ENCODE results near the gene RPGRIP1L.

The RPGRIP1L gene

DNA sequence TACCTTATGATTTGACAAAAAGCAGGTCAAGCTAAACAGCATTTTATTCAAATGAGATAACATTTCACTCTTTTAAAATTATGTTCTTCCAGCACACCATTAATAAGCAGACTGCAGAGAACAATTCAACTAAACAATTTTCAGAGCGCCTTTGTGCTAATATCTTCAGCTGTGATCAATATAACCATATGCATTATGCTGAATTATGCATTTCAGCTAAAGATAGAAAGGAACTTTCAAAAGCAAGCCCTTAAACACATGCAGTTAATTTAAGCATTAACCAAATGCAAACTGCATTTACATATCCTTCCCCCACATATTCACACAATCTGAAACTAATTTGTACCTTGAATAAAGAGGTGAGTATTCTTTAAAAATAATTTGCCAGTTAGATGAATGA lies 41.6 kb downstream of the RPGRIP1L start:
- Mint-ChIP-seq H3K27me3 (no peaks in the 10 kb centered on the region), H3K9me3 (no peaks in the 10 kb centered on the region), H3K27ac (no peak overlapping the region), H3K36me3 (no peaks in the 10 kb centered on the region), H3K4me3 (no peak overlapping the region), H3K4me1 (no peaks in the 10 kb centered on the region)
- CTCF ChIA-PET: no interaction called here
- no peak for DNase-seq

DNA sequence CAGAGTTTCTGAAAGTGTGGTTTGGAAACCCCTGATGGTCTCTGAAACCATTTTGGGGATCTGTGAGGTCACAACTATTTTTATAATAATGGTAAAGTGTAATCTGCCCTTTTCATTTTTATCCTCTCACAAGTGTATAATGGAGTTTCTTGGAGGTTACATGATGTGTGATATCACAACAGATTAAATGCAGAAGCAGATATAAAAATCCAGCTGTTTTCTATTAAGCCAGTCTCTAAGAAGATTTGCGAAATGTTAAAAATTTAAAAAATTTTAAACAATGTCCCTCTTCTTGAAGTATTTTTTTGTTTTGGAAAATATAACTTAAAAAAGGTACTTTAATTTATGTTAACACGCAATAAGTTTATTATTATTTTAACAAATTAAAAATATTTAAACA lies 48.7 kb downstream of the RPGRIP1L start:
- H3K27me3 Mint-ChIP-seq: no peaks in the 10 kb centered on the region
- no peaks in the 10 kb centered on the region for H3K4me1 Mint-ChIP-seq
- H3K4me3 Mint-ChIP-seq: no peak overlapping the region
- H3K27ac Mint-ChIP-seq: no peak overlapping the region
- no peaks in the 10 kb centered on the region for H3K9me3 Mint-ChIP-seq
- no peak for DNase-seq
- CTCF ChIA-PET: no interaction called here
- H3K36me3 Mint-ChIP-seq: peaks cover 1% of the 10 kb centered on the region

DNA sequence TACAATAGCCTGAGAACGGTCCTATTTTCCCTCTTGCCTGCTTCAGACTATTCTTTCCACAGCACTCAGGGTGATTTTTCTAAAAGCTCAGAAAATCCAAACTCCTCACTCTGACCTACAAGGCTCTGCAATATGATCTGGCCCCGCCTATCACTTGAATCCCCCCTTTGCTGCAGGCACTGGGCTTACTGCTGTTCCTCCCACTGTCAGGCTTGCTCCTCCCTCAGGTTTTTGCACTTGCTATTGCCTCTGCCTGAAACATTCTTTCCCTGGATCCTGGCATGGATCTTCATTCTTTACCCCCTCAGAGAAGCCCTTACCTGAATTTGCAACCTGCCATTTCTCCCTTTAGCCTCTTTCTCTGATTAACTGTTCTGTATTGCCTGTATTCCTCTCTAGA lies 52.3 kb downstream of the RPGRIP1L start:
- Mint-ChIP-seq H3K4me3 (no peak overlapping the region), H3K9me3 (no peaks in the 10 kb centered on the region), H3K4me1 (no peaks in the 10 kb centered on the region), H3K27ac (no peak overlapping the region), H3K36me3 (peaks cover 1% of the 10 kb centered on the region), H3K27me3 (no peaks in the 10 kb centered on the region)
- CTCF ChIA-PET: no interaction called here
- no peak for DNase-seq

GRCh38 chr16:53646506-53646905 lies 57.2 kb downstream of the RPGRIP1L start:
- Mint-ChIP-seq H3K9me3 (peaks cover 10% of the 10 kb centered on the region), H3K27ac (no peak overlapping the region), H3K4me1 (no peaks in the 10 kb centered on the region), H3K36me3 (peaks cover 3% of the 10 kb centered on the region), H3K4me3 (no peak overlapping the region), H3K27me3 (no peaks in the 10 kb centered on the region)
- no peak for DNase-seq
- CTCF ChIA-PET: no interaction called here

GRCh38 chr16:53643474-53643873 lies 60.2 kb downstream of the RPGRIP1L start:
- no peaks in the 10 kb centered on the region for H3K27me3 Mint-ChIP-seq
- CTCF ChIA-PET: interaction anchor here (0.6 kb wide), 1 partner anchor 81 kb away, joined by 3 read pairs; no protein-coding TSS in a partner anchor
- DNase-seq: no peak
- H3K4me1 Mint-ChIP-seq: no peaks in the 10 kb centered on the region
- H3K27ac Mint-ChIP-seq: no peak overlapping the region
- H3K4me3 Mint-ChIP-seq: no peak overlapping the region
- H3K36me3 Mint-ChIP-seq: peaks cover 4% of the 10 kb centered on the region
- peaks cover 10% of the 10 kb centered on the region for H3K9me3 Mint-ChIP-seq

DNA sequence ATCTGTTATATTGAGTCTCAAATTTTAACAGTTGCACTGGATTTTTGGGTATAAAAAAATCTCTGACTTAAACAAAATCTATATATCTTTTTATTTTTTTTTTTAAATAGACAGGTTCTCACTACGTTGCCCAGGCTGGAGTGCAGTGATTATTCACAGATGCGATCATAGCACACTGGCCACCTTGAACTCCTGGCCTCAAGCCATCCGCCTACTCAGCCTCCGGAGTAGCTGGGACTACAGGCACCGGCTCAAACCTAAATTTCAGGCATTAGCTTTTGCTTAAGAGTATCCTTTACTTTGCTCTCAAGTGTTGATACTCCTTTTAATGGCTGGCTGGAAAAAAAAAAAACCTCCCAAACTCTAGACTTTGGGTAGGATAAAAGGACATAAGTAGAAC lies 61.6 kb downstream of the RPGRIP1L start:
- CTCF ChIA-PET: no interaction called here
- no peak for DNase-seq
- no peak overlapping the region for H3K4me3 Mint-ChIP-seq
- peaks cover 4% of the 10 kb centered on the region for H3K36me3 Mint-ChIP-seq
- H3K9me3 Mint-ChIP-seq: peaks cover 10% of the 10 kb centered on the region
- H3K27ac Mint-ChIP-seq: no peak overlapping the region
- no peaks in the 10 kb centered on the region for H3K4me1 Mint-ChIP-seq
- H3K27me3 Mint-ChIP-seq: no peaks in the 10 kb centered on the region

- H3K36me3 Mint-ChIP-seq: peaks cover 1% of the 10 kb centered on the region
- H3K27me3 Mint-ChIP-seq: no peaks in the 10 kb centered on the region
- no peaks in the 10 kb centered on the region for H3K9me3 Mint-ChIP-seq
- H3K4me1 Mint-ChIP-seq: no peaks in the 10 kb centered on the region
- CTCF ChIA-PET: no interaction called here
- H3K4me3 Mint-ChIP-seq: no peak overlapping the region
- DNase-seq: no peak
- no peak overlapping the region for H3K27ac Mint-ChIP-seq
Observed at GRCh38 chr16:53636978-53637377, 66.7 kb downstream of the RPGRIP1L start.

DNA sequence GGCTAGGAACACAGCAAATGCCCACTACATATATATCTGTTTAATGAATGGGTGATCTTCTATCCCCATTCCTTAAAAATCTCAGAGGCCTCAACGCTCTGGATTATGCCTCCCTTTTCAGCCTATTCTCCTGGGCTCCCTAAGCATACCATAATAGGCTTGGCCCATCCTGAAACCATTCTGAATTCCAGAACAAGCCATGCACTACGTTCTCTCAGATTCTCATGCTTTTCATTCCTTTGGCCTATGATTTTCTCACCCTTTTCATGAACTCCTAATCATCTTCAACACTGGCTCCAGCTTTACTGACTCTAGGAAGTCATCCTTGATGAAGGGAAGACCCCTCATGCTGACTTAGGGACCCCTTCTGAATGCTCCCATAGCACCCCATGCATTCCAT lies 71.1 kb downstream of the RPGRIP1L start:
- Mint-ChIP-seq H3K9me3 (no peaks in the 10 kb centered on the region), H3K36me3 (no peaks in the 10 kb centered on the region), H3K4me1 (no peaks in the 10 kb centered on the region), H3K27ac (no peak overlapping the region), H3K27me3 (no peaks in the 10 kb centered on the region), H3K4me3 (no peak overlapping the region)
- no peak for DNase-seq
- CTCF ChIA-PET: no interaction called here

DNA sequence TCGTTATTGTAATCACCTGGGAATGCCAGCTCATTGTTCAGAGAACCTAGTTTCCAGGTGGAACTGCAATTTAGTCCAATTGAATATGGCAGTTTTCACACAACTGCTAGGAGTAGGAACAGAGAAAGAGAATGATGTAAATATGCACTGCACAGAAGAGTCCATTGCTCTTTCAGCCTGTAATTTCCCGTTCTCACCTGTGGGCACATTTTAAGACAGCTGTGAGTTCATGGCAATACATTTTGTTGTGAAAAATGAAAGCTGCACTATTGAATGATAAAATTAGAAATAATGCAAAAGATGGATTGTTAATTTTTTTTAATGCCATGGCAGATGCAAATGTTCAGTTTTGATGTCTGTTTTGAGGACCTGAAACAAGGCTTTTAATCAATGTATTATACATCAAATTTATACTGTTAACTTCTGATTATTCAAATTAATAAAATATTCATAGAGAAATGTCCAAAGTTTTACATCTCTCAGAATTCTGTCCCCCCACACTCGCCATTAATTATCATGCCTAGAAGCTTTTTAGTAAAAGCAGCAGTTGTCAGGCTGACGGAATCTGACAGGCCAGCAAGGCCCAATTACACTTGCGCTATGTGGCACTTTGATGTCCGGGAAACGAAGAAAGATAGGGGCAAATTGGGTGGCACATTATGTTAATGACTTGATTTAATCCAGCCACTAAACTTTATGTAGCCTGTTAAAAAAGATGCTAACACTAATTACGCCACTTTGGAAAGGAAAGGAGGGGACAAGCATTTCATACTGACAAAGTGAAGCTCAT lies 72.2 kb downstream of the RPGRIP1L start:
- no peaks in the 10 kb centered on the region for H3K4me1 Mint-ChIP-seq
- no peaks in the 10 kb centered on the region for H3K27me3 Mint-ChIP-seq
- H3K4me3 Mint-ChIP-seq: no peak overlapping the region
- no peak overlapping the region for H3K27ac Mint-ChIP-seq
- H3K36me3 Mint-ChIP-seq: no peaks in the 10 kb centered on the region
- no peak for DNase-seq
- CTCF ChIA-PET: no interaction called here
- no peaks in the 10 kb centered on the region for H3K9me3 Mint-ChIP-seq

GRCh38 chr16:53629607-53630312 lies 73.9 kb downstream of the RPGRIP1L start:
- no peak overlapping the region for H3K27ac Mint-ChIP-seq
- CTCF ChIA-PET: no interaction called here
- H3K9me3 Mint-ChIP-seq: no peaks in the 10 kb centered on the region
- H3K36me3 Mint-ChIP-seq: no peaks in the 10 kb centered on the region
- no peak for DNase-seq
- H3K4me1 Mint-ChIP-seq: no peaks in the 10 kb centered on the region
- H3K4me3 Mint-ChIP-seq: no peak overlapping the region
- no peaks in the 10 kb centered on the region for H3K27me3 Mint-ChIP-seq

GRCh38 chr16:53629151-53629550 lies 74.5 kb downstream of the RPGRIP1L start:
- CTCF ChIA-PET: no interaction called here
- H3K36me3 Mint-ChIP-seq: no peaks in the 10 kb centered on the region
- no peak for DNase-seq
- H3K9me3 Mint-ChIP-seq: no peaks in the 10 kb centered on the region
- H3K27me3 Mint-ChIP-seq: no peaks in the 10 kb centered on the region
- no peak overlapping the region for H3K27ac Mint-ChIP-seq
- H3K4me3 Mint-ChIP-seq: no peak overlapping the region
- H3K4me1 Mint-ChIP-seq: no peaks in the 10 kb centered on the region

- H3K4me1 Mint-ChIP-seq: no peaks in the 10 kb centered on the region
- no peaks in the 10 kb centered on the region for H3K36me3 Mint-ChIP-seq
- H3K27me3 Mint-ChIP-seq: no peaks in the 10 kb centered on the region
- CTCF ChIA-PET: no interaction called here
- no peaks in the 10 kb centered on the region for H3K9me3 Mint-ChIP-seq
- DNase-seq: no peak
- H3K4me3 Mint-ChIP-seq: no peak overlapping the region
- no peak overlapping the region for H3K27ac Mint-ChIP-seq
Observed at GRCh38 chr16:53626811-53627210, 76.8 kb downstream of the RPGRIP1L start.

DNA sequence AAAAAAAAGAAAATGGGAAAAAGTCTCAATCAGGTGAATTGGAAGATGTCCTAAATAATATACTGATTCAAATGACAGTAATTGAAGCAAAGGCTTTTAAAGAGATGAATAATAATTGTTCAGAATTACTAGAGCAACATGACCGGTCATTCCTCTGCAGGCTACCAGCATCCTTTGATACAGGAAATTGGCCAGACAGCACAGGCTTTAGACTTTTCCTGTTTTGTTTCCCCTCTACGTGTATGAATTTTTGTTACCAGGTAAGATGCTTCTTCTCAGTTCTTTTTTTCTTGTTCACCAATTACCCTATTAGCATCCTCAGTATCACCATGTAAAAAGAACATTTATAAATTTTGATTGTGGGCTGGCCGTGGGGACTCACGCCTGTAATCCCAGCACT lies 77.5 kb downstream of the RPGRIP1L start:
- H3K36me3 Mint-ChIP-seq: no peaks in the 10 kb centered on the region
- H3K9me3 Mint-ChIP-seq: no peaks in the 10 kb centered on the region
- DNase-seq: no peak
- no peaks in the 10 kb centered on the region for H3K4me1 Mint-ChIP-seq
- H3K27ac Mint-ChIP-seq: no peak overlapping the region
- H3K4me3 Mint-ChIP-seq: no peak overlapping the region
- CTCF ChIA-PET: no interaction called here
- H3K27me3 Mint-ChIP-seq: no peaks in the 10 kb centered on the region

DNA sequence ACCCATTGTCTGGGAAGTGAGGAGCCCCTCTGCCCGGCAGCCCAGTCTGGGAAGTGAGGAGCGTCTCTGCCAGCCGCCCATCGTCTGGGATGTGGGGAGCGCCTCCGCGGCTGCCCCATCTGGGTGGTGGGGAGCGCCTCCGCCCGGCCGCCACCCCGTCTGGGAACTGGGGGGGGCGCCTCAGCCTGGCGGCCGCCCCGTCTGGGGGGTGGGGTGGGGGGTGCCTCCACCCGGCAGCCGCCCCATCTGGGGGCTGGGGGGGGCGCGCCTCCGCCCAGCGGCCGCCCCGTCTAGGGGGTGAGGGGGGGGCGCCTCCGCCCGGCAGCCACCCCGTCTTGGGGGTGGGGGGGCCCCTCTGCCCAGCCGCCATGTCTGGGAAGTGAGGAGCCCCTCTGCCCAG lies 78.4 kb downstream of the RPGRIP1L start:
- CTCF ChIA-PET: no interaction called here
- Mint-ChIP-seq H3K9me3 (no peaks in the 10 kb centered on the region), H3K4me3 (no peak overlapping the region), H3K27me3 (no peaks in the 10 kb centered on the region), H3K4me1 (no peaks in the 10 kb centered on the region), H3K27ac (no peak overlapping the region), H3K36me3 (no peaks in the 10 kb centered on the region)
- no peak for DNase-seq

DNA sequence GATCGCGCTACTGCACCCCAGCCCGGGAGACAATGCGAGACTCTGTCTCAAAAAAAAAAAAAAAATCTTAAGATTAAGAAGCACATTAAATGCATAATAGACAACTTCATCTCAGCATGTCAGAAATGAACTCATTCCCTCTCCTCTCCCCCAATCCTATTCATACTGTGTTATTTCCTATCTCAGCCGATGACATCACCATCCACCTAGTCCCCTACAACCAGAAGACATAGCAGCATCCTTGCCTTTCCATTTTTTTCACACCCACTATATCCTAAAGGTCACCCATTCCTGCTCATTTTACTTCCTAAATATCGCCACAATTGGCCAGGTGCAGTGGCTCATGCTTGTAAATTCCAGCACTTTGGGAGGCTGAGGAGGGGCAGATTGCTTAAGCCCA lies 81.3 kb downstream of the RPGRIP1L start:
- Mint-ChIP-seq H3K27ac (no peak overlapping the region), H3K4me1 (no peaks in the 10 kb centered on the region), H3K9me3 (no peaks in the 10 kb centered on the region), H3K27me3 (no peaks in the 10 kb centered on the region), H3K4me3 (no peak overlapping the region), H3K36me3 (no peaks in the 10 kb centered on the region)
- no peak for DNase-seq
- CTCF ChIA-PET: no interaction called here

Data from activated naive CD4-positive, alpha-beta T cell treated with anti-CD3 and anti-CD28 coated beads, Interleukin-2, amount 10 ng/mL, durations not matched to agents 7 days and 5 days (primary cell).